Progenitor cell of endocrine pancreas (in vitro differentiated cells): ENCODE measurements around the gene RASGRP4. TPM values are rescaled to one million over a fixed set of nuclear protein-coding genes. Genes with fewer than 3 reads are reported as not detected.

ENCODE experiments used
- DNase-seq: peaks from one replicate; pipeline ENCODE4 v3.0.0; 2021; ENCODE audit warnings: low spot score; ENCODE audit not compliant: unreplicated experiment
- H3K27ac Mint-ChIP-seq: 2 replicates; pipeline ENCODE4 v1.8.0; 2021; ENCODE audit warnings: mild to moderate bottlenecking, moderate library complexity, mixed read lengths
- H3K27me3 Mint-ChIP-seq: 2 replicates; pipeline ENCODE4 v1.8.0; 2021; ENCODE audit warnings: mixed read lengths
- H3K36me3 Mint-ChIP-seq: 2 replicates; pipeline ENCODE4 v1.8.0; 2022; ENCODE audit warnings: mixed read lengths; ENCODE audit not compliant: insufficient read depth
- H3K4me1 Mint-ChIP-seq: 2 replicates; pipeline ENCODE4 v1.8.0; 2021; ENCODE audit warnings: low read depth, mixed read lengths
- H3K4me3 Mint-ChIP-seq: 2 replicates; pipeline ENCODE4 v1.8.0; 2021; ENCODE audit warnings: low read depth, mild to moderate bottlenecking, moderate library complexity, mixed read lengths
- H3K9me3 Mint-ChIP-seq: 2 replicates; pipeline ENCODE4 v1.8.0; 2021; ENCODE audit warnings: low read depth, mixed read lengths
- CTCF ChIP-seq: fragments of 200-600 bp; sonication (generic); IDR thresholded peaks from one replicate; pipeline ENCODE4 v1.5.0; 2021; ENCODE audit warnings: antibody characterized with exemption, mild to moderate bottlenecking; ENCODE audit not compliant: unreplicated experiment
- total RNA-seq: library from RNA; stranded (reverse); gene quantifications from 2 replicates; pipeline ENCODE4 v1.2.1, GENCODE V29; 2021

The RASGRP4 gene
- total RNA-seq, 1 donor from 2014 or later = not detected

GRCh38 chr19:38458991-38459390 lies 33.0 kb upstream of the RASGRP4 start:
- no peak for DNase-seq
- Mint-ChIP-seq H3K4me3 (no peak overlapping the region), H3K27me3 (peaks cover 7% of the 10 kb centered on the region), H3K27ac (no peak overlapping the region), H3K36me3 (no peaks in the 10 kb centered on the region), H3K9me3 (no peaks in the 10 kb centered on the region), H3K4me1 (no peaks in the 10 kb centered on the region)
- no peak for TF ChIP-seq CTCF

GRCh38 chr19:38457690-38458405 lies 31.8 kb upstream of the RASGRP4 start:
- no peak for DNase-seq
- Mint-ChIP-seq H3K9me3 (no peaks in the 10 kb centered on the region), H3K36me3 (no peaks in the 10 kb centered on the region), H3K27me3 (peaks cover 7% of the 10 kb centered on the region), H3K4me3 (no peak overlapping the region), H3K4me1 (no peaks in the 10 kb centered on the region), H3K27ac (no peak overlapping the region)
- TF ChIP-seq CTCF = no peak

- DNase-seq = no peak
- no peak for TF ChIP-seq CTCF
- H3K4me3 Mint-ChIP-seq = no peak overlapping the region
- no peaks in the 10 kb centered on the region for H3K9me3 Mint-ChIP-seq
- H3K27me3 Mint-ChIP-seq = peaks cover 7% of the 10 kb centered on the region
- no peaks in the 10 kb centered on the region for H3K36me3 Mint-ChIP-seq
- no peak overlapping the region for H3K27ac Mint-ChIP-seq
- H3K4me1 Mint-ChIP-seq = no peaks in the 10 kb centered on the region
Measured at GRCh38 chr19:38457202-38457601, 31.2 kb upstream of the RASGRP4 start.

- no peak for TF ChIP-seq CTCF
- Mint-ChIP-seq H3K36me3 (no peaks in the 10 kb centered on the region), H3K4me3 (no peak overlapping the region), H3K27me3 (peaks cover 9% of the 10 kb centered on the region), H3K27ac (no peak overlapping the region), H3K4me1 (no peaks in the 10 kb centered on the region), H3K9me3 (no peaks in the 10 kb centered on the region)
- peak; percentile 38 for DNase-seq
Measured at GRCh38 chr19:38455031-38455430, 29.0 kb upstream of the RASGRP4 start.

GRCh38 chr19:38453596-38453995 lies 27.6 kb upstream of the RASGRP4 start:
- H3K36me3 Mint-ChIP-seq = no peaks in the 10 kb centered on the region
- H3K27ac Mint-ChIP-seq = no peak overlapping the region
- no peak for TF ChIP-seq CTCF
- no peak for DNase-seq
- H3K9me3 Mint-ChIP-seq = no peaks in the 10 kb centered on the region
- H3K4me1 Mint-ChIP-seq = no peaks in the 10 kb centered on the region
- no peak overlapping the region for H3K4me3 Mint-ChIP-seq
- H3K27me3 Mint-ChIP-seq = peaks cover 21% of the 10 kb centered on the region
